ENCODE data around the gene KCTD2. TPM values are rescaled to one million over a fixed set of nuclear protein-coding genes. Genes with fewer than 3 reads are reported as not detected.
"Not testable (repeated sequence)": the region's sequence is repeated elsewhere in the genome, so short reads cannot be mapped to it uniquely, and the experiment has no call there.

Gene KCTD2
- total RNA-seq, 4 donors from 2014 or later = 25.3 to 37.7 (median 31.3) TPM

DNA sequence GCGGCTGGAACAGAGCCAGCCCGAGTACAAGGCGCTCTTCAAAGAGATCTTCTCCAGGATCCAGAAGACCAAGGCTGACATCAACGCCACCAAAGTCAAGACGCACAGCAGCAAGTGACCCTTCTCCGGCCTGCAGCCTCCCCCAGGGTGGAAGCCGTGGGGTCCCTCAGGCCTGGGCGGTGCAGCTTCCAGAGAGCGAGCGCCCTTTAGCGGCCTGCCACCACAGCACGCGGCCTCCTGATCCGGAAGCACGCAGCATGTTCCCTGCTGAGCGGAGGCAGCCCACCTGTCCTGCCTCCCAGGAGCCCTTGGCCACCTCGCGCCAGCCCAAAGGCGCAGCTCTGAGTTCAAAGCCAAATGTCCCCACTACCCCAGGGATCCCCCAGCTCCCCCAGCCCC lies 43.1 kb upstream of the KCTD2 start:
- no peak overlapping the region for H3K4me3 ChIP-seq
- DNase-seq (ENCODE audit: low spot score in 2 of 2) = no peak
- H3K4me1 ChIP-seq = peaks cover 1% of the 10 kb centered on the region
- peaks cover 39% of the 10 kb centered on the region for H3K36me3 ChIP-seq
- TF ChIP-seq POLR2AphosphoS5 (IDR thresholded peaks at IDR 0.05) = no peak
- TF ChIP-seq EP300 (IDR thresholded peaks at IDR 0.05) = no peak
- TF ChIP-seq POLR2A (IDR thresholded peaks at IDR 0.05) = no peak
- no peaks in the 10 kb centered on the region for H3K27me3 ChIP-seq
- 93% methylated on average over 18 of the region's 19 CpGs for WGBS
- H3K9me3 ChIP-seq = no peaks in the 10 kb centered on the region
- H3K27ac ChIP-seq = no peak overlapping the region

- Histone ChIP-seq H3K27ac (no peak overlapping the region), H3K27me3 (no peaks in the 10 kb centered on the region), H3K9me3 (no peaks in the 10 kb centered on the region), H3K4me1 (peaks cover 2% of the 10 kb centered on the region), H3K4me3 (no peak overlapping the region), H3K36me3 (peaks cover 39% of the 10 kb centered on the region)
- 100% methylated on average over 2 of the region's 3 CpGs for WGBS
- TF ChIP-seq POLR2A (IDR thresholded peaks at IDR 0.05) = no peak
- no peak for TF ChIP-seq CTCF (IDR thresholded peaks at IDR 0.05)
- no peak for TF ChIP-seq POLR2AphosphoS5 (IDR thresholded peaks at IDR 0.05)
- no peak for TF ChIP-seq EP300 (IDR thresholded peaks at IDR 0.05)
- no peak for DNase-seq (ENCODE audit: low spot score in 2 of 2)
These were observed 42.7 kb upstream of the KCTD2 start for GRCh38 chr17:75004371-75004770.

DNA sequence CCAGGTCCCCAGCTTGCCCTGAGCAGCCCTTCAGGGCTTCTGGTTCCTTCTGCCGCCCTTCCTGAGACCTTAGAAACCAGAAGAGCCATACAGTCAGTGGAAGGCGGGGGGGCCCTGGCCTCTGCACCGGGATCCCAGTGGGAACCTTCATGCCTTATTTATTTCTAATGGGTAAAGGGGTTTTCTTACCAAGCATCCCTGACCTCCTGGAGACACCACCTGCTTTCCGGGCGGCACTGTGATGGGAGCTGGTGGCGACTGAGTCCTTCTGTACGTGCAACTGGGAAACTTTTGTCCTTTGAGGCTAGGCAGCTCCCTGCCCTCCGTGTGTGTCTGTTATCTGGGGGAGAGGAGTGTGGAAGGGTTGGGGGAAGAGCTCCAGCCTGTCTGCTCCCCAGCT lies 41.7 kb upstream of the KCTD2 start:
- TF ChIP-seq CTCF (IDR thresholded peaks at IDR 0.05) (no peak), POLR2A (IDR thresholded peaks at IDR 0.05) (no peak), EP300 (IDR thresholded peaks at IDR 0.05) (no peak), POLR2AphosphoS5 (IDR thresholded peaks at IDR 0.05) (no peak)
- Histone ChIP-seq H3K9me3 (no peaks in the 10 kb centered on the region), H3K27me3 (no peaks in the 10 kb centered on the region), H3K36me3 (peaks cover 39% of the 10 kb centered on the region), H3K4me3 (no peak overlapping the region), H3K4me1 (peaks cover 2% of the 10 kb centered on the region), H3K27ac (no peak overlapping the region)
- DNase-seq (ENCODE audit: low spot score in 2 of 2) = no peak
- WGBS = 90% methylated on average over 7 of the region's 8 CpGs

- peaks cover 38% of the 10 kb centered on the region for H3K36me3 ChIP-seq
- not testable (repeated sequence) for H3K27ac ChIP-seq; DNase-seq (ENCODE audit: low spot score in 2 of 2); H3K9me3 ChIP-seq; H3K27me3 ChIP-seq; H3K4me1 ChIP-seq; H3K4me3 ChIP-seq
- 96% methylated on average over 6 of the region's 6 CpGs for WGBS
These were observed 40.9 kb upstream of the KCTD2 start for GRCh38 chr17:75006084-75006483.

GRCh38 chr17:75006653-75007052 lies 40.4 kb upstream of the KCTD2 start:
- DNase-seq (ENCODE audit: low spot score in 2 of 2) = no peak
- peaks cover 14% of the 10 kb centered on the region for H3K4me1 ChIP-seq
- H3K9me3 ChIP-seq = no peaks in the 10 kb centered on the region
- H3K36me3 ChIP-seq = peaks cover 32% of the 10 kb centered on the region
- no peaks in the 10 kb centered on the region for H3K27me3 ChIP-seq
- no peak overlapping the region for H3K27ac ChIP-seq
- no peak overlapping the region for H3K4me3 ChIP-seq
- 74% methylated on average over 5 of the region's 5 CpGs for WGBS
- TF ChIP-seq CTCF (IDR thresholded peaks at IDR 0.05) = no peak
- no peak for TF ChIP-seq POLR2A (IDR thresholded peaks at IDR 0.05)
- TF ChIP-seq EP300 (IDR thresholded peaks at IDR 0.05) = no peak
- no peak for TF ChIP-seq POLR2AphosphoS5 (IDR thresholded peaks at IDR 0.05)

DNA sequence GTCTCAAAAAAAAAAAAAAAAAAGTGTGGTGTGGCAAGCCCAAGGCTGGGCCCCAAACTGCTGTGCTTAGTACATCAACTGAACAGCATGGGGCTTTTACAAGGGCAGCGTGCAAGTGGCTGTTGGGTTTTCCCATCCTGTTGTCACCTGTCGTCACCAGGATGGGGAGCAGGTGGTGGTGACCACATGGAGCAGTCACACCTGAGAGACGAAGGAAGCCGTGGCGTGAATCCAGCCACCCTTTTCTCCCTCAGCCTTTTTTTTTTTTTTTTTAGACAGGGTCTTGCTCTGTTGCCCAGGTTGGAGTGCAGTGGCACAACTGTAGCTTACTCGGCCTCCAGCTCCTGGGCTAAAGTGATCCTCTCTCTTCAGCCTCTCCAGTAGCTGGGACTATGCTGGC lies 38.7 kb upstream of the KCTD2 start:
- Histone ChIP-seq H3K9me3 (no peaks in the 10 kb centered on the region), H3K4me3 (no peak overlapping the region), H3K36me3 (peaks cover 15% of the 10 kb centered on the region), H3K27ac (no peak overlapping the region), H3K27me3 (no peaks in the 10 kb centered on the region), H3K4me1 (peaks cover 26% of the 10 kb centered on the region)
- no peak for DNase-seq (ENCODE audit: low spot score in 2 of 2)
- WGBS = 85% methylated on average over 6 of the region's 6 CpGs
- TF ChIP-seq POLR2AphosphoS5 (IDR thresholded peaks at IDR 0.05) (no peak), CTCF (IDR thresholded peaks at IDR 0.05) (no peak), EP300 (IDR thresholded peaks at IDR 0.05) (no peak), POLR2A (IDR thresholded peaks at IDR 0.05) (no peak)

All from suprapubic skin (tissue), 4 donors.